Sigmoid colon (tissue), 4 donors: ENCODE results near the gene CIITA.

Experiments used
- POLR2AphosphoS5 ChIP-seq, 4 donors: sonication (generic); formaldehyde crosslinking; IDR thresholded peaks; one replicate each; pipeline ENCODE4 v1.6.1; 2017; ENCODE audit warnings: antibody characterized with exemption in 4 of 4
- TF ChIP-seq, protein P1 (sequence below), 4 experiments: fragments of 450-650 bp in 3 of 4; fragments of 200-600 bp in 1 of 4; IDR thresholded peaks; one replicate each; pipeline ENCODE4 v1.5.1; 2016 to 2019; ENCODE audit warnings: antibody characterized with exemption in 4 of 4, mild to moderate bottlenecking in 3 of 4, moderate library complexity in 2 of 4

- TF ChIP-seq, protein P1, sequence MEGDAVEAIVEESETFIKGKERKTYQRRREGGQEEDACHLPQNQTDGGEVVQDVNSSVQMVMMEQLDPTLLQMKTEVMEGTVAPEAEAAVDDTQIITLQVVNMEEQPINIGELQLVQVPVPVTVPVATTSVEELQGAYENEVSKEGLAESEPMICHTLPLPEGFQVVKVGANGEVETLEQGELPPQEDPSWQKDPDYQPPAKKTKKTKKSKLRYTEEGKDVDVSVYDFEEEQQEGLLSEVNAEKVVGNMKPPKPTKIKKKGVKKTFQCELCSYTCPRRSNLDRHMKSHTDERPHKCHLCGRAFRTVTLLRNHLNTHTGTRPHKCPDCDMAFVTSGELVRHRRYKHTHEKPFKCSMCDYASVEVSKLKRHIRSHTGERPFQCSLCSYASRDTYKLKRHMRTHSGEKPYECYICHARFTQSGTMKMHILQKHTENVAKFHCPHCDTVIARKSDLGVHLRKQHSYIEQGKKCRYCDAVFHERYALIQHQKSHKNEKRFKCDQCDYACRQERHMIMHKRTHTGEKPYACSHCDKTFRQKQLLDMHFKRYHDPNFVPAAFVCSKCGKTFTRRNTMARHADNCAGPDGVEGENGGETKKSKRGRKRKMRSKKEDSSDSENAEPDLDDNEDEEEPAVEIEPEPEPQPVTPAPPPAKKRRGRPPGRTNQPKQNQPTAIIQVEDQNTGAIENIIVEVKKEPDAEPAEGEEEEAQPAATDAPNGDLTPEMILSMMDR (IDR thresholded peaks at IDR 0.05), result no peak
- no peak for TF ChIP-seq POLR2AphosphoS5 (IDR thresholded peaks at IDR 0.05)
Measured at GRCh38 chr16:10936272-10936984, 59.4 kb downstream of the CIITA start.
